Mesendoderm (in vitro differentiated cells): ENCODE data around the gene EFCAB11.

Experiments
- DNase-seq: peaks from one replicate; pipeline ENCODE4 v3.0.0; 2013
- H2AK5ac ChIP-seq: 2 replicates; pipeline ENCODE4 v1.6.1; 2013; ENCODE audit warnings: low read length, inconsistent platforms
- H2BK120ac ChIP-seq: 2 replicates; pipeline ENCODE4 v1.6.1; 2013; ENCODE audit warnings: low read depth, mild to moderate bottlenecking, low read length, moderate library complexity, mixed read lengths
- H2BK15ac ChIP-seq: replicated peaks from 2 replicates; pipeline ENCODE4 v1.6.1; 2013; ENCODE audit warnings: low read depth, mild to moderate bottlenecking, moderate library complexity
- H2BK5ac ChIP-seq: 2 replicates; pipeline ENCODE4 v1.6.1; 2013; ENCODE audit warnings: low read length, inconsistent platforms
- H3K18ac ChIP-seq: 2 replicates; pipeline ENCODE4 v1.6.1; 2013; ENCODE audit warnings: mild to moderate bottlenecking, low read length, mixed read lengths
- H3K23ac ChIP-seq: one replicate; pipeline ENCODE4 v1.6.1; 2013; ENCODE audit warnings: low read length
- H3K27ac ChIP-seq: 2 replicates; pipeline ENCODE4 v1.5.1; 2013; ENCODE audit warnings: low read depth, mild to moderate bottlenecking, inconsistent platforms, low read length, moderate library complexity
- H3K27me3 ChIP-seq: 2 replicates; pipeline ENCODE4 v1.6.1; 2013; ENCODE audit warnings: low read length, control low read depth, mild to moderate bottlenecking, inconsistent platforms; ENCODE audit not compliant: insufficient read depth, poor library complexity
- H3K36me3 ChIP-seq: 2 replicates; pipeline ENCODE4 v1.6.1; 2013; ENCODE audit warnings: low read length, inconsistent platforms; ENCODE audit not compliant: control insufficient read depth, insufficient read depth
- H3K4ac ChIP-seq: one replicate; pipeline ENCODE4 v1.6.1; 2013; ENCODE audit warnings: low read depth, mild to moderate bottlenecking, low read length, moderate library complexity
- H3K4me1 ChIP-seq: 2 replicates; pipeline ENCODE4 v1.6.1; 2013; ENCODE audit warnings: low read depth, low read length, inconsistent platforms; ENCODE audit not compliant: control insufficient read depth
- H3K4me2 ChIP-seq: 2 replicates; pipeline ENCODE4 v1.6.1; 2013; ENCODE audit warnings: low read length
- H3K4me3 ChIP-seq: 2 replicates; pipeline ENCODE4 v1.5.1; 2013; ENCODE audit warnings: mild to moderate bottlenecking, low read length
- H3K56ac ChIP-seq: one replicate; pipeline ENCODE4 v1.6.1; 2013; ENCODE audit warnings: low read length
- H3K79me1 ChIP-seq: 2 replicates; pipeline ENCODE4 v1.6.1; 2013; ENCODE audit warnings: low read length, inconsistent platforms
- H3K79me2 ChIP-seq: 2 replicates; pipeline ENCODE4 v1.6.1; 2013; ENCODE audit warnings: mild to moderate bottlenecking, low read length; ENCODE audit not compliant: control insufficient read depth, insufficient read depth
- H3K9ac ChIP-seq: 2 replicates; pipeline ENCODE4 v1.6.1; 2013; ENCODE audit warnings: low read length, inconsistent platforms
- H4K5ac ChIP-seq: one replicate; pipeline ENCODE4 v1.6.1; 2013; ENCODE audit warnings: low read length
- H4K8ac ChIP-seq: one replicate; pipeline ENCODE4 v1.6.1; 2013; ENCODE audit warnings: low read depth, mild to moderate bottlenecking, control low read depth, low read length, moderate library complexity
- WGBS: extraction: QIAGEN DNeasy Blood & Tissue Kit; methylation state at CpG from one replicate; pipeline ENCODE4 v1.1.7; 2013; ENCODE audit warnings: low lambda C conversion rate, missing lambda C conversion rate; ENCODE audit not compliant: insufficient coverage; ENCODE audit errors: extremely low coverage; 5-methylcytosine and 5-hydroxymethylcytosine counted together

Gene EFCAB11

DNA sequence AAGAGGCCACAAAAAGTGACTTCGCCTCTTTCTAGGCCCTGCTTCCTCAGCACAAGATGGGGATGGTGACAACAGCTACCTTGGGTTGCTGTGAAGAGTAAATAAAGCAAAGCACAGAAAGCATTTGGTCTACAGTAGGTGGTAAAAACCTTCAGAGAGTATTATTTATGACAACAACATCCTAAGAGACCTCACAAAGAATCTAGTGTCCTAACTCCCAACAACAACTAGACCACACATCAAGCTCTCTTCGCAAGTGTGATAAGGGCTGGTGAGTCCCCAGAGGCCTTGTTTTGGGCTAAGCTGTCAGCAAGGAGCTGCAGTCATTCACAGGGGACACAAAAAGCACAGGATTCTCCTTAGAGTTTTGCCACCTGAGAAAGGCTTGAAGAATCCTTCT lies 84.9 kb downstream of the EFCAB11 start:
- Histone ChIP-seq H4K5ac (no peak overlapping the region), H3K4me2 (no peak overlapping the region), H3K4ac (no peak overlapping the region), H3K18ac (no peak overlapping the region), H3K79me1 (no peaks in the 10 kb centered on the region), H3K23ac (no peak overlapping the region), H3K27ac (no peak overlapping the region), H3K4me3 (no peak overlapping the region), H3K9ac (no peak overlapping the region), H2BK15ac (no peak overlapping the region), H2AK5ac (no peak overlapping the region), H3K4me1 (no peaks in the 10 kb centered on the region), H4K8ac (no peak overlapping the region), H3K27me3 (no peaks in the 10 kb centered on the region), H3K79me2 (no peaks in the 10 kb centered on the region), H2BK5ac (no peak overlapping the region), H3K36me3 (no peaks in the 10 kb centered on the region), H2BK120ac (no peak overlapping the region), H3K56ac (no peak overlapping the region)
- DNase-seq = no peak
- WGBS = no CpG with 5 or more reads among the region's 2 CpGs

DNA sequence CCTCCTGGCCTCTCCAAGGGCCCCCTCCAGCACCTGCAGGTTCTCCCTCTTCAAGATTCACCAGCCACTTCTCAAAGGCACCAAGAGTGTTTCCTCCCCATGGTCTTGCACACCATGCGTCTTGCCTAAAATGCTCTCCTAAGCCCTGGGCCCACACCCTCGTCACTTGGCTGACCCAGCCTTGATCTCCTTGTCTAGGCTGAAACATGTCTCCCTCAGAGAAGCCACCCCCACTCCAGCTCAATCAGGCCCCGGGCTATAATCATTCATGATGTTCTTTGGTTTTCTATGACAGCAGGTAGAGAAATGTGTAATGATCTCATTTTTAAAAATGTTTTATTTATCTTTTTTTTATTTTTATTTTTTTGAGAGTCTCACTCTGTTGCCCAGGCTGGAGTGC lies 88.1 kb downstream of the EFCAB11 start:
- Histone ChIP-seq H4K8ac (no peak overlapping the region), H3K27me3 (no peaks in the 10 kb centered on the region), H3K4ac (no peak overlapping the region), H4K5ac (no peak overlapping the region), H3K79me1 (no peaks in the 10 kb centered on the region), H2BK120ac (no peak overlapping the region), H3K4me3 (no peak overlapping the region), H3K79me2 (no peaks in the 10 kb centered on the region), H2BK15ac (no peak overlapping the region), H3K9ac (no peak overlapping the region), H3K36me3 (no peaks in the 10 kb centered on the region), H3K56ac (no peak overlapping the region), H2AK5ac (no peak overlapping the region), H2BK5ac (no peak overlapping the region), H3K4me1 (no peaks in the 10 kb centered on the region), H3K18ac (no peak overlapping the region), H3K27ac (no peak overlapping the region), H3K23ac (no peak overlapping the region), H3K4me2 (no peak overlapping the region)
- no peak for DNase-seq
- no CpG with 5 or more reads among the region's 3 CpGs for WGBS

DNA sequence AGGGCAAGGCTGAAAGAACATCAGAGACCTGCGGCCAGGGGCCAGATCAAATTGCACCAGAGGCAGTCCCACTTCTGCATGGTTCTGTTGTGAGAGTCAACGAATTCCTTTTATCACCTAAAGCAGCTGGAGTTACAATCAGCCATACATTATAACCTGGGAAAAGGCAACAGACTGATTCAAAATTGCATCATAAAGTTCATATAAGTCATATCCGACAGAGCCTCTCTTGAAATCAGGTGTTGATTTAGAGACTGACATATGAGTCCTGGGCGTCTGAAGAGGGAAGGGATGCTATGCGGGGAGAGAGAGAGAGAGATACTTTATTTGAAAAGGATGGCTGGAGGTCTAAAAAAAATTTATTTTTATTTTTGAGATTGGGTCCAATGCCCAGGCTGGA lies 89.4 kb downstream of the EFCAB11 start:
- no peak overlapping the region for H3K23ac ChIP-seq
- no peaks in the 10 kb centered on the region for H3K4me1 ChIP-seq
- no peaks in the 10 kb centered on the region for H3K27me3 ChIP-seq
- no peak overlapping the region for H2AK5ac ChIP-seq
- no peak overlapping the region for H4K8ac ChIP-seq
- no peak for DNase-seq
- no peaks in the 10 kb centered on the region for H3K79me2 ChIP-seq
- no peaks in the 10 kb centered on the region for H3K79me1 ChIP-seq
- H3K4ac ChIP-seq = no peak overlapping the region
- H3K4me2 ChIP-seq = no peak overlapping the region
- no peak overlapping the region for H3K56ac ChIP-seq
- H3K27ac ChIP-seq = no peak overlapping the region
- no peak overlapping the region for H4K5ac ChIP-seq
- H3K4me3 ChIP-seq = no peak overlapping the region
- no peaks in the 10 kb centered on the region for H3K36me3 ChIP-seq
- H2BK5ac ChIP-seq = no peak overlapping the region
- H3K18ac ChIP-seq = no peak overlapping the region
- no peak overlapping the region for H2BK120ac ChIP-seq
- no peak overlapping the region for H2BK15ac ChIP-seq
- whole genome bisulfite sequencing = no CpG with 5 or more reads among the region's 5 CpGs
- H3K9ac ChIP-seq = no peak overlapping the region

DNA sequence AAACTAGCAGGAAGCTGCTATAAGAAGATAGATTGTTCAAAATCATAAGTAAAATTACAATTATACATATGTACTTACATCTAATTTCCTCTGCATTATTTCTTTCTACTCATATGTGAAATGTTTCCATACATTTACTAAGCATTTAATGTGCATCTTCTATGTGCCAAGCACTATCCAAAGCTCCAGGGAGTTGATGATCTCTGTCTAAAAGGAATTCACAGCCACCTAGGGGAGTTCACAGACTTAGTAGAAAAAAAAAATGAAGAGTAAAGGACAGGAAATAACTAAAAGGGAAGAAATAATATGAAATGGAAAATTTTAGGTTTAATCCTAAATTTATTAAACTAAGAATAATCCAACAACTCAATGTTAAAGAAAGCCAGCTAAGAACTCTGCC lies 91.7 kb downstream of the EFCAB11 start:
- no peaks in the 10 kb centered on the region for H3K36me3 ChIP-seq
- H3K79me2 ChIP-seq = no peaks in the 10 kb centered on the region
- H2BK5ac ChIP-seq = no peak overlapping the region
- H2AK5ac ChIP-seq = no peak overlapping the region
- no peak for DNase-seq
- no peak overlapping the region for H4K8ac ChIP-seq
- no peaks in the 10 kb centered on the region for H3K4me1 ChIP-seq
- no peak overlapping the region for H3K27ac ChIP-seq
- H2BK15ac ChIP-seq = no peak overlapping the region
- no peak overlapping the region for H3K23ac ChIP-seq
- no peak overlapping the region for H2BK120ac ChIP-seq
- no peak overlapping the region for H3K4me3 ChIP-seq
- no peak overlapping the region for H3K56ac ChIP-seq
- H3K9ac ChIP-seq = no peak overlapping the region
- H3K4ac ChIP-seq = no peak overlapping the region
- no peaks in the 10 kb centered on the region for H3K27me3 ChIP-seq
- H3K4me2 ChIP-seq = no peak overlapping the region
- no peak overlapping the region for H3K18ac ChIP-seq
- no peak overlapping the region for H4K5ac ChIP-seq
- H3K79me1 ChIP-seq = no peaks in the 10 kb centered on the region

DNA sequence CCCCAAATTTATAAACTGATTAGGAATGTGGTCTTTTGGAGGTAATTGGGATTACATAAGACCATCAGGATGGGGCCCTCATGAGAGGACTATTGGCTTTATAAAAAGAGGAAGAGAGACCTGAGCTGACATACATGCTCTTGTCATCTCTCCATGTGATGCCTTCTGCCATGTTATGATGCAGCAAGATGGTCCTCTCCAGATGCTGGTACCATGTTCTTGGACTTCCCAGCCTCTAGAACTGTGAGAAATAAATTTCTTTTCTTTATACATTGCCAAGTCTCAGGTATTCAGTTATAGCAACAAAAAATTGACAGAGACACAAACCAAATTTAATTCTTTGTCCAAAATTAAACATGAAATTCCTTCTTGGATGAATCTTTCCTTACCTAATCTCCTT lies 92.9 kb downstream of the EFCAB11 start:
- Histone ChIP-seq H3K79me2 (no peaks in the 10 kb centered on the region), H4K8ac (no peak overlapping the region), H3K56ac (no peak overlapping the region)

DNA sequence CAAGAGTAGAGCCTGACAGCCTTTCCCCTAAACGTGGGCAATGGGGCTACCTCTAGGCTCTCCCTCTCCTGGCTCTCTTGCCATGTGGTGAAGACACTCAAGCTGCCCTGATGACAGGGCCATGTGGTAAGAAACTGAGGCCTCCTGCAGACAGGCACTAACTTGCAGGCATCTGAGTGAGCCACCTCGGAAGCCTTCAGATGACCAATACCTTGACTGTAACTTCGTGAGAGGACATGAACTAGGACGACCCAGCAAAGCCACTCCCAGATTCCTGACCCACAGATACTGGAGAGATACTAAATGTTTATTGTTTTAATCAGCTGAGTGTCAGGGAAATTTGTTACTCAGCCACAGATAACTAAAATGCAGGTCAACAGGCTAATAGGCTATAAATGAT lies 96.4 kb downstream of the EFCAB11 start:
- Histone ChIP-seq H2AK5ac (no peak overlapping the region), H3K79me1 (no peaks in the 10 kb centered on the region), H3K4me3 (no peak overlapping the region), H3K4me2 (no peak overlapping the region), H2BK120ac (no peak overlapping the region), H3K36me3 (no peaks in the 10 kb centered on the region), H2BK5ac (no peak overlapping the region), H3K27ac (no peak overlapping the region), H3K4me1 (no peaks in the 10 kb centered on the region), H3K27me3 (no peaks in the 10 kb centered on the region), H3K79me2 (no peaks in the 10 kb centered on the region), H4K5ac (no peak overlapping the region), H2BK15ac (no peak overlapping the region), H3K18ac (no peak overlapping the region), H3K23ac (no peak overlapping the region), H3K9ac (no peak overlapping the region), H4K8ac (no peak overlapping the region), H3K4ac (no peak overlapping the region), H3K56ac (no peak overlapping the region)
- WGBS = no CpG with 5 or more reads among the region's 4 CpGs
- no peak for DNase-seq

More for the DNA sequence above, 92.9 kb downstream of the EFCAB11 start:
- Histone ChIP-seq H2AK5ac (no peak overlapping the region), H3K4ac (no peak overlapping the region), H3K23ac (no peak overlapping the region), H3K27me3 (no peaks in the 10 kb centered on the region), H3K27ac (no peak overlapping the region), H3K9ac (no peak overlapping the region), H2BK120ac (no peak overlapping the region), H4K5ac (no peak overlapping the region), H2BK15ac (no peak overlapping the region), H2BK5ac (no peak overlapping the region), H3K4me1 (no peaks in the 10 kb centered on the region), H3K18ac (no peak overlapping the region), H3K36me3 (no peaks in the 10 kb centered on the region), H3K4me3 (no peak overlapping the region), H3K79me1 (no peaks in the 10 kb centered on the region), H3K4me2 (no peak overlapping the region)
- no peak for DNase-seq
